Activated effector memory CD4-positive, alpha-beta T cell treated with Interleukin-2 at 50 U/mL for 16 hours (primary cell): Measurements from ENCODE around the gene YIF1A.
A peak's percentile ranks its signal among the peaks of the same experiment; 100 is the strongest.

Source experiments
- DNase-seq: peaks from one replicate; pipeline ENCODE4 v3.0.0-alpha.2; 2020

The YIF1A gene, protein sequence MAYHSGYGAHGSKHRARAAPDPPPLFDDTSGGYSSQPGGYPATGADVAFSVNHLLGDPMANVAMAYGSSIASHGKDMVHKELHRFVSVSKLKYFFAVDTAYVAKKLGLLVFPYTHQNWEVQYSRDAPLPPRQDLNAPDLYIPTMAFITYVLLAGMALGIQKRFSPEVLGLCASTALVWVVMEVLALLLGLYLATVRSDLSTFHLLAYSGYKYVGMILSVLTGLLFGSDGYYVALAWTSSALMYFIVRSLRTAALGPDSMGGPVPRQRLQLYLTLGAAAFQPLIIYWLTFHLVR

DNA sequence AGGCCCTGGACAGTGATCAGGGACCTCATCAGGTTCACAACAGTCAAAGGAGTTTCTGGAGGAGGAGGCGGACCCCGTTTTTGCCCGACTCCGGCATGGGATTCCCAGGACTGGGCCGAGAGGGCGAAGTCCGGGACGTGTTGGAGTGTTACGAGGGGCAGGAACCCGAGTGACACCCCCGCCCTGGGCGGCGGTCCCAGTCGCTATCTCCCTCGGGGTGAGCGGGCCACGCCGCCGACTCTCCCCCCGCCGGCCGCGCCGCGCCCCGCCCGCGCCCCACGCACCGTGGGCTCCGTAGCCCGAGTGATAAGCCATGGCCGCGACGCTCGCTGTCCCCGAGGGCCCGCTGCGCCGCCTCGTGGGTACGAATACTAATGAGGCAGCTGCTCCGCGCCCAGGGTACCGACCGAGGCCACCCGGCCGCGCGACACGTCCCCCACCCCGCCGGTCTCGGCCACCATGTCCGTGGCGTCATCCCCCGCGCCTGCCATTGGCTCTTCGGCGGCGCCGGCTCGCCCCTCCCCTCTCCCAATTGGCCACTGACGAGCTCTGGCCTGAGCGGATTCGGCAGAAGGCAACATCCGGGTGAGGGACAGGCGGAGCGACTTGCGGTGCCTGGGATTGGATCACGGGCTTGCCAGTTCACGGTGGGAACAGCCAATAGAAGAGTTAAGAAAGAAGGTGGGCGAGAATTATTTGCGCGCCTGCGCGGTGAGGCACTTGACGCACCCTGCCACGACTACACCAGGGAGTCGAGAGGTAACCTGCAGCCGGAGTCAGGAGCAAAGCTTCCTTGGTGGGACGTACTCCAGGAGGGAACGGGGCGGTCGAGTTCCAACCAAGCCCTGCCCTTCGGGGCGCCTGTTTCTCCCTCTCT lies at the start of gene YIF1A:
Gene YIF1A, minus strand, starts transcription at position 473 of the 877 bp plus-strand sequence. Its CDS starts 158 bp downstream, at position 315.
- peak; percentile 98 for DNase-seq

DNA sequence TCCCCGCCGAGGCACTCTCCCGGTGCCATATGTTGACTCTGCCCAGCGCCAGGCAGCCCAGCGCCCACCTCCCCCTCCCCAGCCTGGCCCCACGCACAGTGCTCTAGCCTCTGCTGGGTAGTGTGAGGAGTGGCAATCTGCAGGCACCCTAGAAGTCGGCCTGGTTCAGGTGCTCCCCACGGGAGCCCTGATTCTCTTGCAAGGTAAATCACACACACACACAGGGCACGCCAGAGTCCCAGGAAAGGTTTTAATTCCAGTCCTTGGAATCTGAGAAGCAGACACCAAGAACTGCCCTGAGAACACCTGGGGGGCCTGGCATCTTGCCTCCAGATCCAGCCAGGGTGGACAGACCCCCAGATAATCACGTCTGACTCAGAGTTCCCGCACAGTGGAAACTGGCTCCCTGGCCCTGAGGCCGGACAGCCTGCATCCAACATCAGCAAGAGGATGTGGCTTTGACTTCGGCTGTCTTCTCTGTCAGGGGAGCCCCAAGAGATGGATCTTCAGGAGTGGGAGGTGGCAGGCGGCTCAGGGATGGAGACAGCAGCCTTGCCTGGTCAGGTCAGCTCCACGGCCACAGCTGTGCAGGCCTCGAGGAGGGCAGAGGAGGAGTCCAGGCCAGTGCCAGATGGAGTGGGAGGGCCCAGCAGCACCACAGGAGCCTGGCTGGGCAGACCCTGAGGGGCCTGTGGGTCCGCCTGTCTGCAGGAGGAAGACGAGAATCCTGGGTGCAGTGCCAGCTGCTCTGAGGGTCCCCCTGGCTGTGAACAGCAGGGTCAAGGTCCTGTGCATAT lies 48.4 kb upstream of the YIF1A start:
- DNase-seq, result no peak

DNA sequence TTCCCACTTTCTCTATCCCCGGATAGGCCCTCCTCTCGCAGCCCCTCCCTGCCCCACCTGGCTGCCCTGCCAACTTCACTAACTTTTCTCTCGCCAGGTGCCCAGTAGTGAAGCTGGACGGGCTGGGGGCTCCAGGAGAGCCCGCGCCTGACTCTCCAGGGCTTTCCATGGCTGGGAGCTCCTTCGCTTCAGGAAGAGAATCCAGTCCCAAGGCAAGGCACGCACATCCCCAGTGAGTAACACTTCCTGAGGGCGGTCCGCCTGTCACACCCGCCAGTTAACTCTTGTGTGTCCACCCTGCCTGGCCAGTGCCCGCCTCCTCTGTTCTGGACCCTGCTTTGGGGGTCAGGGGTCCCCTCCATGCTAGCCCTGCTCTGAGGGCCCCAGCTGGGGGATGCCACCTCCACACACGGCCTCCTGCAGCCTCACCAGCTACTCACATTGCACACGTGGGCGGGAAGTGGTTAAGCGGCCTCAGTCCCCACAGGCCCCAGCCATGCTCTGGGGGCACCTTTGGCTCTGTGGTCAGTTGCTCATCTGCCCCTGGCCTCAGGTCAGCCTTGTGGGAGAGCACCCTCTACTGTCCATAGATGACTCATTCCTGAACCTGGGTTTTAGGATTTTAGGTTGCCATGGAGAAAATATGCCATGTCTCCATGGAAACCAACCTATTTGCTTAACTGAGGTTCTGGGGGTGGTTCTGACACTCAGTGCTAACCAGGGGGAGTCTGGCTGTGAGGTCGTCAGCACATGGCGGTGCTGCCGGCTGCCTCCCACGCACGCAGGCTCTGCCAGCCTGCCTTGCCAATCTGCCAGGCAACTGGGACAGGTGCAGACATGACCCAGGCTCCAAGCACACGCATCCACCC lies 47.5 kb upstream of the YIF1A start, which contains the start of gene RIN1:
Gene RIN1, minus strand, starts transcription at position 201 of the 869 bp plus-strand sequence. Its CDS starts 32 bp downstream, at position 169.
- DNase-seq, result no peak

DNA sequence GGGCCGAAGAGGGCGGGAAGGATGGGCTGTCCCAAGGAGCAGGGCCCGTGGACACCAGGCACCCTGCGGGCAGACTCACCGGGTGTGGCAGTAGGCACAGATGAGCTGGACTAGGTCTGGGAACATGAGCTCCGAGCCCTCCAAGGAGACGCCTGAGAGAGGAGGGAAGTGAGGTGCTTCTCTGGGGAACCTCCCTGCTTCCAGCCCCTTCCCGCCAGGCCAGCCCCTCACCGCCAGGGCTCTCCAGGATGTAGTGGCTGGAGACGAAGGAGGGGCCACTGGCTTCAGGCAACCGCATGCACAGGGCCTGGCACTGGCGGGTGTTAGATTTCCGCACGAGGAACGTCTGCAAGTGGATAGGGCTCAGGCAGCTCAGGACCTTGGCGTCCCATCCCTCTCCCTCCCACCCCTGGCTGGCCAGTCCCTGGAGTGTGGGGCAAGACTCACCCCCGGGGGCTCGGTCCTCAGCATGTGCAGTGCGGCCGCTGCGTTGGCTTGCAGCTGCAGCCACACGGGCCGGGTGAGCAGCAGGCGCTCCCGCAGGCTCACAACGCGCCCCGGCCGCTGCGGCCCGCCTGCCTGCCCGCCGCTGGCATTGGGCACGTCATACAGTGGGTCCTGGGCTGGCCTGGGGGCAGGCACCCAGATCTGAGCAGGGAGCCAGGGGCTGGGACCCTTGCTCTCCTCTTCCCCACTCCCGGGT lies 46.7 kb upstream of the YIF1A start:
- no peak for DNase-seq

DNA sequence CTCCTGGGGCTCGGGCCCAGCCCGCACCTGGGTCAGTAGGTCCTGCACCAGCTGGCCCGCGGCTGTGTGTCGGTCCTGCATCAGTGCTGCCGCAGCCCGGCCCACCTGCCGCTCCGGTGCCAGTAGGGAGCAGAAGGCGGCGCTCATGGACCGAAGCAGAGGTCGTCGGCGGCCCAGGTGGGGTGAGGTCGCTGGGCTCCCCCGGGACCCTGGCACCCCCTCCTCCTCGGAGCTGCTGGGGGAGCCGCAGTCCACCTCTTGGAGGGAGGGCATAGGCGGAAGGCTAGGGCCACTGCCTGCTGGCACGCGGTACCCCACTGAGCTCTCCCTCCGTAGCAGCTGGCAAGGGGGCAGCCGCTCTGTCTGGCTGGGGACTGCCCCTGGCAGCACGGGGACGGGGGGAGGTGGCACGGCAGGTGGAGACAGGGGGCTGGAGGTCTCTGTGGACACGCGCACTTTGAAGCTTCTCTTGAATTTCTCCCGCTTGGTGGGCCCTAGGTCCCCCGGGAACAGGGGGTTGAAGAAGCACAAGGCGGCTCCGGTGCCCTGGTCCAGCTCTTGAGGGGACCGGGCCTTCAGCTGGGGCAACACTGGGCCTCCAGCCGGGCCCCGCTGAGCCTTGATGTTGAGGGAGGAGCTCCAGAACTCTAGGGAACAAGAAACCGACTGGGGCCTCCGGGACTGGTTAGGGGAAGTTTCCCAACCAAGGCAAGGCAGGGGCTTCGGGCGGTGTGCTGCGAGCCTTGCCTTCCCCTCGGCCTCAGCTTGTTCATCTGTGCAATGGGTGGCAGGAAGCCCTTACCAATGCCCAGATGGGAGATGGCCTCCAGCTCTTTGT lies 45.9 kb upstream of the YIF1A start:
- DNase-seq, result no peak

DNA sequence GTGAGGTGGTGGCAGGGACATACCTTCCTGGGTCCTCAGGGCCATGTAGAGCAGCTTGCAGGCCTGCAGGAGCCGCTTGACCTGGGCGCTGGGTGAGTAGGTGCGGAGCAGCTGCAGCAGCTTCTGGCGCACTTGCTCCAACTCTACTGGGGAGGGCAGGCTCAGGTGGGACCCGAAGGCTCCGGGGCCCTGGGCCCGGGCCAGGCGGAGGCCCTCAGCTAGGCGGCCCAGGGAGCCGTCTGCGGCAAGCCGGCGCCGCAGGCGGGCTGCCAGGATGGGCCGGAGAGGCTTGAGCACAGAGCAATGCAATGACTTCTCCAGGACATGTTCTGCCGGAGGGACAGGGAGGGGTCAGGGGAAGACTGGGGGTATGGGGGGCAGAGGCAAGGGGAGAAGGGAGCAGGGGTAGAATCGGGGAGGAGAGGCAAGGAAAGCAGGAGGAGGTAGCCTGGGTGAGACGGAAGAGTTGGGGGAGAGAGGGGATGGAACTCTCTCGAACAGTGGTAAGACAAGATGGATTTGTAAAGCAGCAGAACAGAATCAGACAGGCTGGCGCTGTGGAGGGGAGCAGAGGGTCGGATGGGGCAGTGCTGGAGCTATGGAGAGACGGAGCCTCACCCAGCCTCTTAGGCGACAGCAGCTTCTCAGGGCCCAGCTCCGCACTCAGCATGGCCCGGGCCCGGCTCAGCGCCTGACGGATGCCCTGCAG lies 45.1 kb upstream of the YIF1A start:
- DNase-seq, result no peak

DNA sequence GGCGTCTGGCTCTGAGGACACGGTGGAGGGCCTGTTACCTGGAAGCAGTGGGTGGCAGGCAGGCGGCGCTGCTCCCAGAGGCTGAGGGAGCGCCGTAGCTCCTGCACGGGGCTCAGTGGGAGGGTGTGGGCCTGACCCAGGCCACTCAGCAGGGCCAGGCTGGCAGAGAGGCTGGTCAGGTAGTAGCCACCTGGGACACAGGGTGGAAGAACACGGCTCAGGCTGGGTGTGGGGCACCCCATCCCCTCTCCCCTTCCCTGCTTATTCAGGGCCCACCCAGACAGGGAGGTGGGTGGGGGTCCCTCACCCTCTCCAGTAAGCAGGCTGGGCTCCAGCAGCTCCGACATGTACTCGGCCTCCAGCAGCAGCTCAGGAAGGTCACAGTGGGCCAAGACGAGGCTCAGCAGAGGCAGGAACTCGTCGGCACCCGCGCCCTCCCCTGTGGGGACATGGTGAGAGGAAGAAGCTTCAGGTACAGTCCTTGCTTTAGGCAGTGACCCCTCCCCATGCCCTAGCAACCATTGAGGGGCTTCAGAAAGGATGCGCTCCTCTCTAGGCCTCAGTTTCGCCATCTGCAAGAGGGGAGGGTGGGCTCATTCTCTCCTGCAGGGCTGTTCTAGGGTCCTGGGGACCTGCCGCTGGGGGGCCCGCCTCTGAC lies 44.4 kb upstream of the YIF1A start:
- no peak for DNase-seq

DNA sequence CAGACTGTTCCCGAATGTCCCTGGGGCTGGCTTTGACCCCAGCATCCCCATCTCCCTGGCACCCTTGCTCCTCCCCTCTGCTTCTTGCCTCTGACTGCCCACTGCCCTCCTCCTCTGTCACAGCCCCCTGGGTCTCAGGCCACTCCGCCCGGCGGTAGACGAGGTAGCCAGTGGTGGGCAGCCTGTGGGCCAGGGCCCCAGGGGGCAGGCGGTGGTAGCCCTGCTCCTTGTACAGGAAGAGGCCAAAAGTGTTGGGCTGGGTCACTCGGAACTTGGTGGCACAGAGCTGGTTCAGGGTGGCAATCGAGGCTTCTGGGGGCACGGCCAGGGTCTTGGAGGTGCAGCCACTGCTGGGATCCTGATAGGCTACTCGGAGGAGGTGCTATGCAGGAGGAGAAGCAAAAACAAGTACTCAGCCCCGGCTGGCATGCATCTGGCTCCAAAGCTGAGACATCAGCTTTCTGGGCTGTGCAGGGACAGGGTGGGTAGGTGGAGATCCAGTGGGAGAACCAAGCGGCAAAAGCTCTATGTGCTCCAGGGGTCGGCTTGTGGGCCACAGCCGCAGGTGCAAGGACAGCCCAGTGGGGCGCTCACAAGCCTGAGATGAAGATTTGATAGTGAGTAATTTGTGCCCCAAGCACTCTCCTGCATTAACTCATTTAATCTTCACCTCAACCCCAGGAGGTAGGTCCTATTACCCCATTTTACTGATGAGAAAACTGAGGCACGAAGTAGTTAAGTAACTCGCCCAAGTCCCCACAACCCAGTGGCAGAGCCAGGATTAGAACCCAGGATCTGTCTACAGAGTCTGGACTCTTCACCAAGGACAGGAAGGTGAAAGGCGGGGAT lies 43.7 kb upstream of the YIF1A start:
- DNase-seq, result no peak

DNA sequence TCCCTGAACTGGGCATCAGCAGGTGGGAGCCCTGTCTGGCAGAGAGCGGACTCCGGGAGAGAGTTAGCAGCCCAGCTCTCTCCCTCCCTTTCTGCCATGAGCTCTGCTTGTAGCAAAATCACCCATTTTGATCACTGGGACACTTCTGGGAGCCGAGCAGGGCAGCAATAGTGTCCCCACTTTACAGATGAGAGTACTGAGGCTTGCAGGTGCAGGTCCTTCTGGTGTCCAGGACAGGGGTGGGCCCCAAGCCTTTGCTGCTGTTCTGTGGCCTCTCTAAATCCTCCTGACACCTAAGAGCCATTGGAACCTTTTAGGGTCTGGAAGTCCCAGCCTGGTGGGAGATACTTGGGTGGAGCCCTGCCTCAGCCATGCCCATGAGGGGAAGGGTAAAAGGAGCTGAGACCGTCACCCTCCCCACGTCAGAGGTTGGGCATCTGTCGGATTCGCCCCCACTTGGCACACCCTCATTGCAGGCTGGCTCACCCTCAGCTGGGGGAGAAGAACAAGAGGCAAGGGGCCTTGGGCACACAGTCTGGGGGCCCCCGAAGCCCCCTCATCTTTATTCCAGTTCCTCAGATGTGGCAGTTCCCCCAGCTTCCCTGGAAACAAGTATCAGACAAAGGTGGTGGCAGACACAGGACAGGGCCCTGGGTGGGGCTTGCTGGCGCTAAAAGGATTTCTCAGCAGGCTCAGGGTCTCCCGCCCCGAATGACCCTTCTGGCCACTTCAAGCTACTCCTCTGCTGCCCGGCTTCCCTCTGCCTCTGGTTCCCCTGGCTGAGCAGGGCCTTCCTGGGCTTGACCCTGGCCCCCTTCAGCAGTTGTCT lies 42.8 kb upstream of the YIF1A start:
- no peak for DNase-seq

DNA sequence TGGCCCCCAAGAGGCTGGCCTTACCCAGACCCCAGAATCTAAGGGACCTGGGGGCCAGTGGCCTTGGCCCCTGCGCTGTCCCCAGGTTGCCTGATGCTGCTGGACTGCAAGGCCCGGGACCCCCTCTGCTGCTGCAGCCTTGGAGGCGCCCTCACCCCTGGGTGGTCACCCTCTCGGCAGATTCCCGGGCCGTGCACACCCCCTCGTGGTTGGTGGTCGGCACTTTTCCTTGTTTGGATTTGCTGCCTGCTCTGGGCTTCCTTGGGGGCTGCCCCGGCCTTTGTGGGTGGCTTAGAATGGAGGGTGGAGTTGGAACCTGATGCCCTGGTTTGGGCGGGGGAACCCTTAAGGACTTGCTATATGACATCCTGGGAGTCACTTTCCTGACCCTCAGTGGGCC lies 42.0 kb upstream of the YIF1A start:
- no peak for DNase-seq

DNA sequence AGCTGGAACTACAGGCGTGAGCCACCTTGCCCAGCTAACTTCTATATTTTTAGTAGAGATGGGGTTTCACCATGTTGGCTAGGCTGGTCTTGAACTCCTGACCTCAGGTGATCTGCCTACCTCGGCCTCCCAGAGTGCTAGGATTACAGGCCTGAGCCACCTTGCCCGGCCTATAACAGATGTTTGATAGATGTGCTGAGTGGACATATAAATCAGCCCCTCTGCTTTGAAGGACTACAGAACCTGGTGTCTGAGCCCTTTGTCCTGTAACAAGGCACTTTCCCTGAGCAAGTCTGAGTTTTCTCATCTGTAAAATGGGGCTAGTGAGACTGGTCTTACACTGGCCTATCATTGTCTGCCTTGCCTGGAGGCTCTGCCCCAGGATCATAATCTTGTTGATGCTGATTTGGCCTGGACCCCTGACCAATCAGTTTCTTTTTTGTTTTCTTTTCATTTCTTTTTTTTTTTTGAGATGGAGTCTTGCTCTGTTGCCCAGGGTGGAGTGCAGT lies 40.3 kb upstream of the YIF1A start:
- no peak for DNase-seq

DNA sequence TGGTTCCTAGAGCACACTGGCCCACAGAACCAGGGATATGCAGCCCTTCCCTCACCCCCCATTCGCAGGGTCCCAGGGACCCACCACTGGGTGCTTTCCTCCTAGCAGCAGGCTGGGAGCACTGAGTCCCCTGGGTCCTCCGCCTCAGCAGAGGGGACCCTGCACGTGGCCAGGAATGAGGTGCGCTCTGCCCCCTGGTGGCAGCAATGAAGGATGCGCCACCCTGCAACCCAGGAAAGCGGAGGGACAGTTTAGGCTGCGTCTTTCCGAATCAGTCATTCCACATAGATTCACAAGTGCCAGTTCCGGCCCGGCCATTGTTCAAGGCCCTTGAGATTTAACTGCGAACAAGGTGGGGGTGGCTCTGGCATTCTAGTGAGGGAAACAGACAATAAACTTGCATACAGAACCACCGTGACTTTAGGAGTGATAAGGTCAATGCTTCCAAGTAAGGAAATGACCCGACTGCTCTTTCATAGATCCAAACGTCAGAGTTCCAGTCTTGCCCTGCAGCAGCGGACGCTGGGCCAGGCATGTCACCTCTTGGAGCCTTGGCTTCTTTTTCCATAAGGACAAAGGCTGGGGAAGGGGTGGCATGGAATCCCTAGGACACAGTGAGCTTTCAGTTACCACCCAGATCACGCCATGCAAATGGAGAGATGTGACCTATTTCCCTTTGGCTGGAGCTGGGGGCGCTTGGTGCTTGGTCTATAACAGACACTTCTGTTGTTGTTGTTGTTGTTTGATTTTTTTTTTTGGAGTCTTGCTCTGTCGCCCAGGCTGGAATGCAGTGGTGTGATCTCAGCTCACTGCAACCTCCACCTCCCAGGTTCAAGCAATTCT lies 39.6 kb upstream of the YIF1A start:
- DNase-seq, result peak; percentile 67

DNA sequence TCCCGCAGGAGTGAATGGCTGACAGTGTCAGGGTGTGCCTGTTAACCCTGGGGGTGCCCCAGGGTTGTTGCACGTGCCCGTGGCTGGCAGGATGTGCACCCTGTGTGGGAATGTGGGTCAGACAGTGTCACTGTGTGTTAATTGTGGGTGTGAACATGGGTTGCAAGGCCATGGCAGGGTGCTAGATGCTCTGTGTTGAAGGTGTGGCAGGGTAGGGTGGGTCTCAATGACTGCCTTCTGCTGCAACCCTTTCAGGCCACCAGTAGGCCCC lies 39.0 kb upstream of the YIF1A start:
- no peak for DNase-seq

DNA sequence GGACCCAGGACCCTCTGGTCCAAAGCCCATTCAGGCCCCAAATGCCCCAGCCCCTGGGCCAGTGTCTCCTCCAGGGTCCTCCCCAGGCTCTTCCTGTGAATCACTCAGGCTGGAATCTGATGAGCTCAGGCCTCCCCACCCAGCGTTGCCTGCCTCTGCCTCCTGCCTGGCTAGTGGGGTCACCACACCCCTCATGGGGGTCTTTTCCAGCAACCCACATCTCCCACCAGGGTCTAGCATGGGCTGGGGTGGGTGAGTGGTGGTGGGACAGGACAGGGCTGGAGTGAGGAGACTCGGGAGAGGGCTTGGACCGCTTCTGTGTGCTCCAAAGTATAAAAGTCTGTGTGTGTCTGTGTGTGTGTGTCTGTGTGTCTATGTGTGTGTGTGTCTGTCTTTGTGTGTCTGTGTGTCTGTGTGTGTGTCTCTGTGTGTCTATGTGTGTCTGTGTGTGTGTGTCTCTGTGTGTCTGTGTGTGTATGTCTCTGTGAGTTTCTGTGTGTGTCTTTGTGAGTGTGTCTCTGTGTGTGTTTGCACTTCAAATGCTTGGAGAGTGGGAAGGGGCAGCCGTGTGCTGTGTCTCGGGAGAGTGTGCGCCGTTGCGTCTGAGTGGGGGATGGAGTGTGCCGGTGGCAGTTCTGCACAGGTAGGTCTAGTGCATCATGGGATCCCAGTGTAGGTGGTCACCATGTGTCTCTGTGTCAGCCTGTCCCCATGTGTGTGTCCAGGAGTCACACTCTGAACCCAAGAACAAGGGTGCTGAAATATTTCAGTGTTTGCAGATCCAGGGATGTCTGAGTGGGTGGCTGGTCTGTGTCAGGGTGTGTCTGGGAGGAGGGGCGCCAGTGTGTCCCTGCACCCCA lies 38.5 kb upstream of the YIF1A start:
- no peak for DNase-seq
